Activated CD8-positive, alpha-beta memory T cell treated with anti-CD3 and anti-CD28 coated beads for 24 hours (primary cell): Measurements from ENCODE around the gene MESD.

Experiments
- DNase-seq: peaks from one replicate; pipeline ENCODE4 v3.0.0-alpha.2; 2020

The MESD gene

DNA sequence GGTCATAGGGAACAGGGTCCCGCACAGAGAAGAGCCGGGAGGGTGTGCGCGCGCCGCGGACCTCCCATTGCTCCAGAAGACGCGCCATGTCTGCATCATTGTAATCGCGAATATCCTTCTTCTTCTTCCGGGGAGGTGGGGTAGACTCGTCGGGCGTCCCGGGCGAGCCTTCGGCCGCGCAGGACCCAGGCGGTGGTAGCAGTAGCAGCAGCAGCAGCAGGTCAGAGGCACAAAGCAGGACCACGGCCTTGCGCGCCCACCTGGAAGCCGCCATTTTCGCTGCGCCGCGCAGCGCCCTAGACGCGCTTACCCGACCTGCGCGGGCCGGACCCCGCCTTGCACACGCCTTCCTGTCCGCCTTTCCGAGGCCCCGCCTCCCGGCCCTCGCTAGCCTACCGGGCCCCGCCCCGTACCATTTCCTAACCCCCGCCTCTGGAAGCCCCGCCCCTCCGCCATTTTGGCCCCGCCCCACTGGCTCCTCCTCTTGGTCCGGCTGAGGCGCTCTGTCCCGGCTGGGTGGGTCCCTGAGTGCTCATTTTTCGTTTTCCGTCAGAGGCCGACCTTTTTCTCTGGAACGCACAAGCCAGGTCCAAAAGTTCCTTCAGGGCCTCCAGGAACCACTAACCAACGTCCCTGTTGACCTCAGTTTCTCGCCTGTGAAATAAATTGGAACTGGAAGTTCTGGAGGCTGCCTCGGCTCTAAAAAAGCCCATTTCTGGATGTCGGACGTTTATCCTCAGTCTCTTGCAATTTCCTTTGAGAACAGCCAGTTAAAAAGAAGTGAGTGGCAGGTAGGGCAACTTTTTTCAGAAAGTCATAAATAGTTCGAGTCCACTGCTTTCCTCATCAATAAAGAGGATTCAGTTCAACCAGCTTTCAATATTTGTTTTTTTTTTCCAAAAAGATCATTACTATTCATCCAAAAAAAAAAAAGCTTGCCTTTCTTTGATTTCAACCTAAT lies at the start of gene MESD:
Gene MESD (minus strand): TSS at position 302 of the 961 bp plus-strand sequence. CDS start 28 bp downstream, at position 274.
- DNase-seq: peak; percentile 100

DNA sequence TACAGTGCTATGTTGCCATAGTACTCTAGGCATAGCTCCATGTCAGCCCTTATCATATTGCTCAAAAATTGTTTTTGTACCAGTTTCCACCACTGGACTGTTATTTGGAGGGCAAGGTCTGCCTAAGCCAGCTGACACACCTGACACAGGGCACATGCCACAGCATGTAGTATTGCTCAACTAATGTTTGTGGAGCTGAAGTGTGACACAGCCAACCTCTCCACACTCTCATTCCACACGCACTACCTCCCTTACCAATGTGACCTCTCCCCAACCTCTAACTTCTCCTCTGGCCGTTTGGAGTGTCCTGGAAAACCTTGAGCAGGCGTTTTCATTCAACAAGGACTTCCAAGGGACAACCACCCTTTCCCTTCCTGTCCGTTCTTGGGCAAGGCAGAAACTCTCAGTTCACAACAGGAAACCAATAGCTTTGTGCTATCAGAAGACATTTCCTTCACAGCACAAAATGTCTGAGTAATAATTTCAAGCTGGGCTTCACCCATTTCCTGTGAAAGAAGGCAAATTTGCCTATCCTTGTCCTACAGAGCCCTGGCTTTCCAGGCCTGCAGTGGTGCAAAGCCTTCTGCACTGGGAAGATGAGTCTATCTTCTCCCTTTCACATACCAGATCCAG lies 49.5 kb upstream of the MESD start:
- DNase-seq: peak; percentile 32

DNA sequence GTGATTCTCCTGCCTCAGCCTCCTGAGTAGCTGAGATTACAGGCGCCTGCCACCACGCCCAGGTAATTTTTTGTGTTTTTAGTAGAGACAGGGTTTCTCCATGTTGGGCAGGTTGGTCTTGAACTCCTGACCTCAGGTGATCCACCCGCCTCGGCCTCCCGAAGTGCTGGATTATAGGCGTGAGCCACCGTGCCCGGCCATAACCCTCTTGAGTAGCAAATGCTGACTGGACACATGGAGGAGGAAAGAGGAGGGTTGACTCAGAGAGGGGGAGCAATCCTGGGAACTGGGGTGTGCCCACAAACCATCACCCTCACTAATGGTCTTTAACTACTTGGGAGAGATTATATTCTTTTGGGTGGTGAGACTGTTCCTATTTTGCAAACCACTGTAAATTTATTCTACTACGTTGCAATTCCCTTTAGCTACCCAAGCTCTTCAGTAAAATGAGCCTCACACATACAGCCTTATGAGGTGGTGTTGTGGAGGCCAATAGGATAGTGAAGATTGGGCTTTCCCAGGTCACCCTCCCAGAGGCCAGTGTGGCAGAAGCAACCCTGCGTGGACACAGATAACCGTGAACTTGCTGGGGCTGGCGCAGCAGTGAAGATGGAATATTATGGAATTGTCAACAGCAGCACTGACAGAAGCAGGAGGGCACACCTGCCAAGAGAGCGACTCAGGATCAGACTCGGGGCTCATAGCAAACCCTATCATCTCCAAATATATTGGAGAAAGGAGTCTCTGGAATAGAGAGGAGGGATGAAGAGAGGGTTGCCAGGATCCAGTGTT lies 48.5 kb upstream of the MESD start:
- DNase-seq: peak; percentile 32

DNA sequence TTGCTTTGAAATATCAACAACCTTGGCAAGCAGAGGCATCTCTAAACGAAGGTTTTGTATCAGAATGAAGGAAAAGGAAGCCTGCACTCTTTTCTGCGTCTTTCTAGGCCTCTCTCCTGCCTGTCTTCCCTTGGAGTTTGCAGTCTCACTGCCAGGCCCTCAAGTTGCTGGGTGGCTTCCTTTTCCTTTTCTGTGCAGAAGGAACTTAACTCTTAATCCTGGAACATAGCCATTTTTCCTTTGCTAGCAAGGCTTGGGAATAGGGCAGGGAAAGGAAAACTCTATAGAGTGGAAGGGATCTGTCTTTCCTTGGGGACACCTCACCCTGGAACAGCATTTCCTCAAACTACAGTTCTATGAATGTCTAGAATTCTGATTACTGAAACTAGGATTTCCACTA lies 43.9 kb upstream of the MESD start:
- DNase-seq: no peak

DNA sequence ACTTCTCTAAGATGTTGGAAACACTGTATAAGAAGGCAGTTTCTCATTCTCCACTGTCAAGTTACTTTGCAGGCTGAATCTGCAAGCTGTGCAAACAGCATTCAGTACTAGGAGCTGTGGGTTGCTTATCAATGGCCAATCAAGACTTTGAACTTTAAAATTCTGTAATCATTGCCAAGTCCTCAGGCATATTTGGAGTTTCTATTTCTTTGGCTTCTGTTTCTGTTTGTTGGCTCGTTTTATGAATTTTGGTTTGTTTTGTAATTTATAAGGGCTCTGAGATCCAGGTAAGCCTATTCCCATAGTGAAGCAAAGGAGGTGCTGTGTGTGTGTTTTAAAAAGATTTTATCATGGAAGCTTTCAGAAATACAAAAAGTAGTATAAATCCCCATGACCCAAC lies 43.2 kb upstream of the MESD start:
- no peak for DNase-seq

DNA sequence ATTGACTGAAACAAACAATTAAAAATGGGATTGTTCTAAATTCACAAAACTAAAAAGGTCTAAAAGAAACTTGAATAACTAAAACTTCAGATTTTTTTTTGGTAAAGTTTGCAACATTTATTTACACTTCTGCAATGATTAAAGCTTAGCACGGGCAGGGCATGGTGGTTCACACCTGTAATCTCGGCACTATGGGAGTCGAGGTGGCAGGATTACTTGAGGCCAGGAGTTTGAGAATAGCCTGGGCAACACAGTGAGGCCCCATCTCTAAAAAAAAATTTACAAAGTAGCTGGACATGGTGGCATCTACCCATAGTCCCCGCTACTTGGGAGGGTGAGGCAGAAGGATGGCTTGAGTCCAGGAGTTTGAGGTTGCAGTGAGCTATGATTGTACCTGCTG lies 42.7 kb upstream of the MESD start:
- DNase-seq: no peak

DNA sequence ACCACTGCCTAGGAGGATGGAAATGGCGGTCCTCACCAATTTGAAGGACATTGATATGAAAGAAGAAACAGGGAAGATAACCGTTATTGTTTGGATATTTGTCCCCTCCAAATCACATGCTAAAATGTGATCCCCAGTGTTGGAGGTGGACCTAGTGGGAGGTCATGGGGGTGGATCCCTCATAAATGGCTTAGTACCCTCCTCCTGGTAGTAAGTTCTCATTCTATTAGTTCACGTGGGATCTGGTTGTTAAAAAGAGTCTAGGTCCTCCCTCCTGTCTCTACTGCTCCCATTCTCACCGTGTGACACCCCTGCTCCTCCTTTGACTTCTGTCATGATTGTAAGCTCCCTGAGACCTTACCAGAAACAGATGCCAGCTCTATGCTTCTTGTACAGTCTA lies 41.6 kb upstream of the MESD start:
- no peak for DNase-seq

DNA sequence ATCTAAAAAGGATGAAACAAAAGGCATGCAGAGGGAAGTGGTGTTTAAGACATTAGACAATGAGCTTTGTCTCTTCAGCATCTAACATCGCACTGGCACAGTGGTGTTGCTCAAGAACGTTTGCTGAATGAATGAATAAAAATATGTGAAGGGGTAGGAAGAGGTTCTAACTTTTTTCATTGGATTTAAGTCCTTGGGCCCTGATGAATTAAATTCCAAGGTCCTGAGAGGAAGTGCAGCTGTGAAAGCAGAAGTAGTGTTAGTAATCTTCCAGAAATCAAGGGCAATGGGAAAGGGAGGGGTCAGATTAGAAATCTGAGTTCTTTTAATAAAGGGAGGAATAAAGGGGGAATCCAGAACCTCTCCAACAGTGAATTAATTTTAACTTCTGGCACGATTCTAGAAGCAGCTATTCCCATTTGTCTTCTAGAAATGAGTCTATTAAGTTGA lies 40.7 kb upstream of the MESD start:
- DNase-seq: no peak

DNA sequence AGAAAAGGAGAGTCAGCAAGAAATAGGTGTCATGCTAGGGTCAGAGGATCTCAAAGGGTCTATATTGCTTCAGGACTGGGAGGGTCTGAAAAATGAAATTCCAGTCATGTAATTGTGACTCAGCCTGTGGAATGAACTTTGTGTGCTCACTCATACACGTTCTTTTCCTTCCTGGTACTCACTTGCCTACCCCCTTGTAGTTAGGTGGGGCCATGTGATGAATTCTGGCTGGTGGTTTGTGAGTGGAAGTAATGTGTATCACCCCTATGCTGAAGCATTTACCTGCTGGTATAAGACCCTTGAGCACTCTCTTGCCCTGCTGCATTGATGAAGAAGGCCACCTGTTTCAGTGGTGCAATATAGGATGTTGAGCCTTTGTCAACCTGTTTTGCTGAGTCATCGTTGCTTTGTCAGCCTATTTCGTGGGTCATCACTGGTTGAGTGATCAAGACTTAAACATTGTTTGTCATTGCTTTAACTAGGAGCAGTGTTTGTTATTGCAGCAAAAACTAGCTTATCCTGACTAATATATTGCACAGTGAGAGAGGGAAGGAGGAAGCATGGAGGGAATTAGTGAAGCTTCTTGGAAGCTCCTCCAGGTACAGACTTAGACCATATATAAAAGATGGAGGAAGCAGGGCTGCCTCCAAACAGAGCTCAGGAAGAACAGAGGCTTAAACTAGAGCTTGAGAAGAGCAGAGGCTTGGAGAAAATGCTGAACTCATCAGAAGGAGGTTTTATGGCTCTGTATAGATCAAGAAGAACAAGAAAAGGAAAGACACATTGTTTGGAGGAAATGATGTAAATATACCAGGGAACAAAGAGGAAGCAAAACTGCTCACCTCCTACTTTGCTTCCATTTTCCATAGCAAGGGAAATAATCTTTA lies 40.0 kb upstream of the MESD start:
- DNase-seq: no peak

DNA sequence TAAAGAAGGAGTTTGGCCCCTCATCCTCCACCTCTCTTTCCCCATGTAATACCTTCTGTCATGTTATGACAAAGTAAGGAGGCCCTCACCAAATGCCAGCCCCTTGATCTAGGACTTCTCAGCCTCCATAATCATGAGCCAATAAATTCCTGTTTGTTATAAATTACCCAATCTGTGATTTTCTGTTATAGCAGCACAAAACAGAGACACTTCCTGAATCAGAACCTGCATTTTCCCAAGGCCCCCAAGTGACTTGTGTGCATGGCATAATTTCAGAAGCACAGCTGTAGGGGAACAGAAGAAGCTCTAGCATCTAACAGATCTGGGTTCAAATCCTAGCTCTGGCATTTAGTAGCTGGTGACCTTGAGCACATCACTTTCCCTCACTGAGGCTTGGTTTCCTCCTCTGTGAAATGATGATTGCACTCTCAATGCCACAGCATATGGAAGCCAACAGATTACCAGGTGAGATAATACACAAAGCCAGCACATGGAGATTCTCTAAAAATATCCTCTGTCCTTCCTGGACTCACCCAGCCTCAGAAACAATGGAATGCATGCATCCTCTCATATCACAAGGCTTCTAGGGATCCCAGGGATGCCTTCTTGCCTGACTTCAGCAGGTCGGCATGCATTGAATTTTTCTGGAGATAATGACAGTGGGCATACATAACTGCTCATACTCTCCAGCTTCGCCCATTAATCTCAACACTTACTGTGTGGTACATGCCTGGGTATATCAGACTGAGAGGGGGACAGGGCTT lies 37.4 kb upstream of the MESD start:
- DNase-seq: no peak

DNA sequence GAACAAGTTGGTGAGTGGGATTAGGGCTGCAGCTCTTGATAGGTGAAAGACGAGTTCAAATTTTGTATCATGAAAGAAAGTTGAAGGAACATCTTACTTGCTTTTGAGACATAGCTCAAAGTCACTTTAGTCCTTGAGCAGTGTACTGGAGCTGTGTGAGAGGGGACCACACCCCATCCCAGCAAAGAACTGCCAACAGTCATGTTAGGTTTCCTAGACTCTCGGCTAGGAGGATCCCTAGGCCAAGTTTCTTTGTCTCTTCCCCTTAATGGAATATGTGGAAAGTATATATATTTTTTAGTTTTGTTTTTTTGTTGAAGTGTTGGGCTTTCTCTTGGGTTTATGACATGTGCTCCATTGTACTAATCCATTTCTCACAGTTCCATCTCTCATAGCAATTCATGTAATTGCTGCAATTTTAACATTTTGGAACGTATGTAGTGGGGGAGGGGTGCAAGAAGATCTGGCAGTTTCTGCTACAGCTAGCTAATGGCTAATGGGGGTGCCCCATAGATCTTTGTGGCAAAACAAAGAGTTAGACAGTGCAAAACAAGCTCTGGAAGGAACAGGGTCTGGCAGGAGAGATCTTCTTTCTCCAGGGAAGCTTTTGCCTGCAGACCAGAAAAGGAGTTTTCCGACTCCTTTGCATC lies 36.2 kb upstream of the MESD start:
- DNase-seq: no peak

DNA sequence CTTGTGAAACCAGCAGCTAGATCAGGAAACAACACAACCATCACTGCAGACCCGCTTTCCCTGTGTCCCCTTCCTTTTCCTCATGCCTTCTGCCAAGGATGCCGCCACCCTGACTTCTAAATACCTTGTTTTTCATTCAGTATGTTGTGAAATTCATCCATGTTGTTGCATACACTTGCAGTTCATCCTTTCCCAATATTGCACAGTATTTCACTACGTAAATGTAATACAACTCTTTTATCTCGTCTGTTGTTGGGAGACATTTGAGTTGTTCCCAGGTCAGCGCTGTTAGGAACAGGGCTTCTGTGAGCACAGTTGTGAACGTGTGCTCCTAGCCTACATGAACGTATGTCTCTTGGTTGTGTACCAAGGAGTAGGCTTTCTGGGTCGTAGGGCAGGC lies 35.3 kb upstream of the MESD start:
- DNase-seq: no peak

DNA sequence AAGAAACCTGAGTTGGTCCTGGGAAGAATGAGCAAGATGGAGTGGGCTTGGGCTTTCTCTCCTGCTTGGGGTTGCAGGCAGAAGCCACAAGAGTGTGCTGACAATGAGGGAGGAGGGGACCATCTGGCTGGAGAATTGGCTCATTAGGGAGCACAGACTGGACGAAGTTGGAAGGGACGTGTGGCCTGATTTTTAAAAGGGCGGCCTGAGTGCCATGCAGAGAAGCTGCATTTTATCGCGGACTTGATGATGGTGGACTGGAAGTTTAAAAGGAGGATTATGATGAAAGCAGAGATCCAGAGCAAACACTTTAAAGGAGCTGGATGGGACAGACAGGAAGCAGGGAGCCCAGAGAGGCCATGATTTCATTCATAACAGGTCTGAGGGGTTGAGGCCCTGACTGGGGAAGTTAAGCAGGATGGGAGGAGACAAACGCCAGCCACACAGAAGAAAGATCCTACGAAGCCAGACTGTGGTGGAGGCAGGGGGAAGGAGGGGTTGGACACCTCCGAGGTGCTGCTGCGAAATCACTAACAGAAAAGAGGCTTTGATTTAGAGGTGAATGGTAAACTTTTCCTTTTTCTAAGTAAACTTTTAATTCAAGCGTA lies 34.8 kb upstream of the MESD start:
- no peak for DNase-seq

DNA sequence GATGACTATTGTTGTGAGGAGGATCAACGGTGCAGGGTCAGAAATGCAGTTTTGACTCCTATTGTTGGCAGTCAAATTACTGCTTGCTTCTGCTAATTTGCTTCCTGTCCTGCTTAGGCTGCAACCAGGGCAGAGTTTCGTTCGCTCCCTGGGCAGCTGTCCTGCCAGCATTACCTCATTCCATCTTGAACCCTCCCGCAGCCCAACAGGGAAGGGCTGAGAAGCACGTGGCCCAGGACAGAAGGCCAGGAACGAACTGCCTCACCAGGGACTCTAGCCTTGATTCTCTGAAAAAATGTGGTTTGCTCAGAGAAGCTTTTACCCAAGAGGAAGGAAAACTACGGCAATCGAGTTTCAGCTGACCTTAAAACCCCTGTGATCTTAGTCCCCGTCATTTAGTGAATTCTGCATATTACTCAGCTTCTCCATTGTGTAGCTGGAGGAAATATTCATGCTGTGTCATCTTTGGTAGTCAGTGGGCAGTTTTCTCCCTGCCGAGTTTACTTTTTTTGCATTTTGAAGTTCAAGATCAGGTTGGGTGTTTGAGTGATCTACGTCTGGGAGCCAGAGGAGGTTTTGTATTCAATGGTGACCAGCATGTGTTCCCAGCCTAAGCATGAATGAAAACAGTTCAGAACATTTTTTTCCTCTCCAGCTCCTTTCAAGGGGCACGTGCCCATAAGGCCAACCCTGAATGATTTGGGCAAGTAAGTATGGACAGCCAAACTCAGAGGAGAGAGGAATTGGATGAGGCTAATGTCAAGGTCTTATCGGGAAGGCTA lies 34.1 kb upstream of the MESD start:
- peak; percentile 68 for DNase-seq

DNA sequence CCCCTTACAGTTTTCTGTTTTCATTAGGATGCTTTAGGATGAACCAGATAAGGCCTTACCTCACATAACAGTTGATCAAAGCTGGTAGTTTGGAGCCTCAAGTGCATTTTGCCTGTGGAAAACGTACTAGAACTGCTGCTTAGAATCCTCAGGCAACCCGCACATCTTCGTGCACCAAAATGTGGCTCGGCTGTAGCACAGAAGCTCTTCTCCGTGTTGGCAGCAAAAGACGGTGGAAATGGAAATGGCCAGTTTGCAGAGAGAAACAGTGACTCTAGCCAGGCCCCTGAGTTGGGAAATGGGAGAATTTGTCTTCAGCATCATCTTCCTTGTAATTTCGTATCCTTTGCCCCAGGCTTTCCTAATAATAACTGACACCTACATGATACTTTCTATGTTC lies 31.7 kb upstream of the MESD start:
- no peak for DNase-seq

DNA sequence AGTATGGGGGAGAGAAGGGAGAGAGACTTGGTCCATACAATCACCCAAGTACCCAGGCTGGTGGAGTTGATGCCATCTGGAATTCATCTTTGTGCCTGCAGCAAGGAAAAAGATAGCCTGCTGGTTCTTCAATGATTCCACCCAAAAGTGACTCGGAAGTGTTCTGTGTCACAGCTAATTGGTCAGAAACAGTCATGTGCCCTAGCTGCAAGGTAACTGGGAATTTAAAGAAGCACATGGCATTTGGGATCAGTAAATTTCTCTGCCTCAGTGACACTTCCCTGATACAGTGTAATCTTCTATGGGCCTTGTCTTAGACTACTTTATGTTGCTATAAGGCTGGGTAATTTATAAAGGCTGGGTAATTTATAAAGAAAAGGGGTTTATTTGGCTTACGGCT lies 28.6 kb upstream of the MESD start:
- no peak for DNase-seq

DNA sequence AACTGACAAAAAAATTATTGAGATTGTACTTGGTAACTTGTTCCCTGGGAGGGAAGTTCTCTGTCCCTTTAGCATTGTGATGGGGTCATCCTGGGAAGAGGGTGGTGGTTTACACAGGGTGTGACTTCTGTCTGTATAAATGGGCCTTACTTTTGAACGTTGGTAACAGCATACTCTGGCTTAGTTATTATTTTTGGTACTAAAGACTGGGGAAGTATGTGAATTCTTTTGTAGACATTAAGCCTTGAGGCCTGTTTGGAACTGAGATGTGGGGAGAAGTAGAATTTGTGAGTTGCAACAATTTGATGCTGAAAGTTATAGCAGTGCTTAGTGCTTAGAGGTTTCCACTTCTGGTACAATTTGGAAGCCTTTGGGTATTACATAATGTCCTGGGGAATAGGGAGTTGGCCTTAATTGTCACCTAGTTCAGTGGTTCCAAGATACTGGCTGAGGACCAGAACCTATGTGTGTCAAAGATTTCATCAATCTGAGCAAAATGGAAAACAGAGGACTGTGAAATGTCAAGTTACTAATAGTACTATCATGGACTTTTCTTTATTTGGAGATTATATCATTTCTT lies 27.0 kb upstream of the MESD start:
- no peak for DNase-seq

DNA sequence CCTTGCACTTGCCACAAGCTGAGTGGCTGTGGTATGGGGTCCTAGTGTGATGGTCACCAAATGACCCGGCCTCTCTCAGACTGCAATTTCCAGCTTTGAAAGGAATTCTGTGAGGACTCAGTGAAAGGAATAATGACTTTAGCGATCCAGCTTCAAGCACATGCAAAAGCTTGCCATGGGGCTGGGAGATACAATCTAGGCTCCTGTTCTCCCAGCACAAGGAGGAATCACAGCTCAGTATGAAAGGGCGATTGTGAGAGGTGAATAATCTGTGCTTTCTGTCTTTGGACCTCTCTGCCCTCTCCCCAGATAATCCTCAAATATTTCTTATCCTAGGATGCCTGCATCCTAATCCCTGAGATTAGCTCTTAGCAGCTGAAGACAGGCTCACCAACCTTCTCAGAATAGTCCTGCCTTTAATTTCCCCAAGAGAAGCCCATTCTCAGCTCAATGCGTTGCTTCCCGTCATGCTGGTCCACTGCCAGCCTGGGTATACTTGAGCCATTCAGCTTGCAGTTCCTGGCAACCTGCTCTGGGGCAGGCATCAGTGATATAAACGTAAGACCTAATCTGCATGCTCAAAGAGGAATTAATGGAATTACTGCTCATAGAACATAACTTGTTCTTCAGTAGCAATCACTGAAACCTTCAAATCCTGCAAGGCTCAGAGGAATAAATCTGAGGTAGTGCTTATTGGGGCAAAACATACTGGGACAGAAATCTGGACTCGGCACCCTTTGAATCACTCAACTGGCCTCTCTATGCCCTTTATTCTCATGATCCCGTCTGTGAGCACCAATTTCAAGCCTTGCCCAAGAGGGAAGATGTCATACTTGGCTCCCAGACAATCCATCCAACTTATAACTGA lies 26.2 kb upstream of the MESD start:
- DNase-seq: no peak
